Measurements from ENCODE around the gene TTYH2.
A peak's percentile ranks its signal among the peaks of the same experiment; 100 is the strongest.
"Not testable (repeated sequence)": the region's sequence is repeated elsewhere in the genome, so short reads cannot be mapped to it uniquely, and the experiment has no call there.

The TTYH2 gene

GRCh38 chr17:74274709-74275340 lies 61.5 kb downstream of the TTYH2 start:
- DNase-seq (ENCODE audit: low read depth in 2 of 2): no peak
- H3K4me3 ChIP-seq (replicated peaks in 1 of 2; ENCODE audit: low read depth in 2 of 2, low read length in 2 of 2): no peak overlapping the region
- TF ChIP-seq CTCF (IDR thresholded peaks at IDR 0.05; ENCODE audit: low read depth, low read length): no peak

- no peak overlapping the region for H3K4me3 ChIP-seq (replicated peaks in 1 of 2; ENCODE audit: low read depth in 2 of 2, low read length in 2 of 2)
- peak in 1 of 2 donors; percentile 83 for DNase-seq (ENCODE audit: low read depth in 2 of 2)
- no peak for TF ChIP-seq CTCF (IDR thresholded peaks at IDR 0.05; ENCODE audit: low read depth, low read length)
Observed at GRCh38 chr17:74276051-74276476, 62.7 kb downstream of the TTYH2 start.

- no peak for TF ChIP-seq CTCF (IDR thresholded peaks at IDR 0.05; ENCODE audit: low read depth, low read length)
- DNase-seq (ENCODE audit: low read depth in 2 of 2): peak in 1 of 2 donors; percentile 79
- H3K4me3 ChIP-seq (replicated peaks in 1 of 2; ENCODE audit: low read depth in 2 of 2, low read length in 2 of 2): no peak overlapping the region
Observed at GRCh38 chr17:74276541-74277009, 63.2 kb downstream of the TTYH2 start.

GRCh38 chr17:74277935-74278334 lies 64.6 kb downstream of the TTYH2 start:
- no peak for TF ChIP-seq CTCF (IDR thresholded peaks at IDR 0.05; ENCODE audit: low read depth, low read length)
- no peak overlapping the region for H3K4me3 ChIP-seq (replicated peaks in 1 of 2; ENCODE audit: low read depth in 2 of 2, low read length in 2 of 2)
- DNase-seq (ENCODE audit: low read depth in 2 of 2): no peak

- DNase-seq (ENCODE audit: low read depth in 2 of 2); H3K4me3 ChIP-seq (replicated peaks in 1 of 2; ENCODE audit: low read depth in 2 of 2, low read length in 2 of 2): not testable (repeated sequence)
Observed at GRCh38 chr17:74279617-74280016, 66.2 kb downstream of the TTYH2 start.

- no peak for TF ChIP-seq CTCF (IDR thresholded peaks at IDR 0.05; ENCODE audit: low read depth, low read length)
- H3K4me3 ChIP-seq (replicated peaks in 1 of 2; ENCODE audit: low read depth in 2 of 2, low read length in 2 of 2): no peak overlapping the region
- DNase-seq (ENCODE audit: low read depth in 2 of 2): no peak
Observed at GRCh38 chr17:74280093-74280513, 66.7 kb downstream of the TTYH2 start.

- H3K4me3 ChIP-seq (replicated peaks in 1 of 2; ENCODE audit: low read depth in 2 of 2, low read length in 2 of 2): no peak overlapping the region
- no peak for DNase-seq (ENCODE audit: low read depth in 2 of 2)
- TF ChIP-seq CTCF (IDR thresholded peaks at IDR 0.05; ENCODE audit: low read depth, low read length): no peak
Observed at GRCh38 chr17:74281799-74282198, 68.4 kb downstream of the TTYH2 start.

- DNase-seq (ENCODE audit: low read depth in 2 of 2); H3K4me3 ChIP-seq (replicated peaks in 1 of 2; ENCODE audit: low read depth in 2 of 2, low read length in 2 of 2): not testable (repeated sequence)
Observed at GRCh38 chr17:74282274-74282586, 68.9 kb downstream of the TTYH2 start.

Data from cardiac fibroblast (primary cell).